Measurements from ENCODE around the gene SELENOO. TPM values are rescaled to one million over a fixed set of nuclear protein-coding genes. Genes with fewer than 3 reads are reported as not detected.

The SELENOO gene
- total and polyA plus RNA-seq, 2 of the 13 experiments (the other 11 are each of a cell fraction or from before 2014, with no cell fraction given) = 14.4 to 19.0 TPM

GRCh38 chr22:50260801-50261614, 60.2 kb downstream of the SELENOO start (continued):
- no peak for TF ChIP-seq ZNF512B (CRISPR knock-in tag; IDR thresholded peaks at IDR 0.05; ENCODE audit: borderline replicate concordance)
- no peak for TF ChIP-seq CEBPZ (IDR thresholded peaks at IDR 0.05; ENCODE audit: low read length)
- no peak for TF ChIP-seq NFE2L2 (IDR thresholded peaks at IDR 0.05; ENCODE audit: low read length)
- no peak for TF ChIP-seq ZNF773 (CRISPR knock-in tag; IDR thresholded peaks at IDR 0.05; ENCODE audit: borderline replicate concordance)
- TF ChIP-seq FOSL1 (CRISPR knock-in tag; IDR thresholded peaks at IDR 0.05; ENCODE audit: borderline replicate concordance) = no peak
- 0 out of 2 replicates have a peak, but pooled peaks have one; percentile 44 for TF ChIP-seq FOXC1 (CRISPR knock-in tag; IDR thresholded peaks at IDR 0.05; ENCODE audit: borderline replicate concordance)
- TF ChIP-seq ZBTB1 (CRISPR knock-in tag; IDR thresholded peaks at IDR 0.05; ENCODE audit: borderline replicate concordance) = no peak
- no peak for TF ChIP-seq ZBTB8A (CRISPR knock-in tag; IDR thresholded peaks at IDR 0.05; ENCODE audit: borderline replicate concordance, low read depth)
- no peak for TF ChIP-seq ZNF572 (CRISPR knock-in tag; IDR thresholded peaks at IDR 0.05)
- peak; percentile 61; the same call in 1 of the 2 replicates for TF ChIP-seq KMT2A (CRISPR knock-in tag; IDR thresholded peaks at IDR 0.05)
- no peak for TF ChIP-seq MTF1 (CRISPR knock-in tag; IDR thresholded peaks at IDR 0.05)
- TF ChIP-seq SNAI1 (CRISPR knock-in tag; IDR thresholded peaks at IDR 0.05; ENCODE audit: borderline replicate concordance) = no peak
- no peak for TF ChIP-seq PHF5A (CRISPR knock-in tag; IDR thresholded peaks at IDR 0.05; ENCODE audit: low read depth, unreplicated experiment)
- TF ChIP-seq ZNF709 (CRISPR knock-in tag; IDR thresholded peaks at IDR 0.05) = no peak
- TF ChIP-seq ZNF530 (CRISPR knock-in tag; IDR thresholded peaks at IDR 0.05; ENCODE audit: low read depth) = no peak
- peak; percentile 34; the same call in 1 of the 2 replicates for TF ChIP-seq ZNF564 (CRISPR knock-in tag; IDR thresholded peaks at IDR 0.05)
- TF ChIP-seq ZNF235 (CRISPR knock-in tag; IDR thresholded peaks at IDR 0.05; ENCODE audit: borderline replicate concordance) = no peak
- no peak for TF ChIP-seq ATF7 (IDR thresholded peaks at IDR 0.05)
- no peak for TF ChIP-seq ATF7 (CRISPR knock-in tag; IDR thresholded peaks at IDR 0.05)
- TF ChIP-seq PCBP1 (IDR thresholded peaks at IDR 0.05; ENCODE audit: borderline replicate concordance, low read depth, low read length) = no peak
- no peak for TF ChIP-seq ATF4 (CRISPR knock-in tag; IDR thresholded peaks at IDR 0.05)
- no peak for TF ChIP-seq HOXA9 (CRISPR knock-in tag; IDR thresholded peaks at IDR 0.05; ENCODE audit: borderline replicate concordance)

Measured in HepG2 (cell line).